Jurkat, Clone E6-1 (cell line): ENCODE data around the gene GDF10.

Source experiments
- DNase-seq: peaks from one replicate; pipeline ENCODE4 v3.0.0-alpha.2; 2011; ENCODE audit warnings: low read depth, low spot score
- H3K4me3 ChIP-seq: 2 replicates; pipeline ENCODE4 v1.5.1; 2011; ENCODE audit warnings: mild to moderate bottlenecking, low read length, control low read depth, moderate library complexity

GDF10 gene

DNA sequence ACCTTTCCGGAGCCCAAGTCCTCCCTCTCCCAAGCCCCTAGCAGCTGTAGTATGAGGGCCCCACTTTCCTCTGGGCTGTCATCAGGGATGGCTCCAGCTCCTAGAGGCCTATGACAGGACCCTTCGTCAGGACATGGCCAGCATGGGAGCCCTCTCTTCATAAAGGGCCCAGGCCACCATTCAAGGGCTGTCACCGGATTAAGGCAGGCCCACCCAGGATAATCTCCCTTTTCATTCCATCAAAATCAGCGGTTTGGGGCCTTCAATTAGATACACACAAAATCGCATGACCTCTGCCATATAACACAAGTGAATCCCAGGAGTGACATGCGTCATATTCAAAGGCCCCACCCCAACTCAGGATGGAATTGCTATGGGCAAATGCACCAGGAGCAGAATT, 12.2 kb upstream of the GDF10 start:
- H3K4me3 ChIP-seq: no peak overlapping the region
- no peak for DNase-seq

DNA sequence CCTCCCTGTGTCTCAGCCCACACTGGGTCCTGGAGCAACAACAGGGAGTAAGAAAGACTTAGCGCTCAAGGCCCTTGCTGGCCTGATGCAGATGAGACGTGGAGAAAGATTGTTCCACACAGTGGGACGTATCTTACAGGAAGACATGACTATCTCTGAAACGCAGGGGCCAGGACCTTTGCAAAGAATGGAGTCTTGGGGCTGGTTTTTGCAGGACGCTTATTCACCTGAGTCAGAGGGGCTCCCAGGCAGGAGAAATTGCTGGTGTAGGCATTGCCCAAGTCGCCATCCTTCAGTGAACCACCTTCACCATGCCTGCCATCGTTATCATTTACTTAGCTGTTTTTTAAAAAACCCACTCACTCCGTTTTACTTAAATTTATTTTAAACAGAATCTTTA, 11.8 kb upstream of the GDF10 start:
- no peak overlapping the region for H3K4me3 ChIP-seq
- DNase-seq: no peak

DNA sequence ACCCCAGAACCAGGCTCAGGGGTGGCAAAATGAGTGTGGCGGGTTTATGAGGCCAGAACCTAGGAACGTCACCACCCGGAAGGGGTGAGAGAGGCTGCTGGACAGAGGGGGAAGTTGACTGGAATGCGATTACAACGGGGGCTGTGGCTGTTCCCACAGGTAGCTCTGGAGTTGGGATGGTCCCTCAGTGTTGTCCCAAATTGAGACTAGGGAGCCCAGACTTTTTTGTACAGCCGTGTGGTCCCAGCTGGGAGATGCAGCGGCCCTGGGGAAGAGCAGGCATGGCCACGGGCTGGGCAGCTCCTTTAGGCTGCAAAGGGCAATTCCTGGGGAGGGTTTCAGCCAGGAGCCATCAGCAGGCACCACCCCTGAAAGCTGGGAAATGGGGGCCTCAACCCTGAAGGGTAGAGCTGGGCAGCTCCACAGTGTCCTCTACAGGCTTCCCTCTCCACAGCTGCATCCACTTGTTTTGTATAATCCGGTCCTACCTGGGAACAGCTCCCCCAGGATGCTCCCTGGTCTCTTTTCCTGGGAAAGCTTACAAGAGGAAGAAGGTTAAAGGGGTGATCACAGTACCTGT, 11.0 kb upstream of the GDF10 start:
- H3K4me3 ChIP-seq: no peak overlapping the region
- no peak for DNase-seq

DNA sequence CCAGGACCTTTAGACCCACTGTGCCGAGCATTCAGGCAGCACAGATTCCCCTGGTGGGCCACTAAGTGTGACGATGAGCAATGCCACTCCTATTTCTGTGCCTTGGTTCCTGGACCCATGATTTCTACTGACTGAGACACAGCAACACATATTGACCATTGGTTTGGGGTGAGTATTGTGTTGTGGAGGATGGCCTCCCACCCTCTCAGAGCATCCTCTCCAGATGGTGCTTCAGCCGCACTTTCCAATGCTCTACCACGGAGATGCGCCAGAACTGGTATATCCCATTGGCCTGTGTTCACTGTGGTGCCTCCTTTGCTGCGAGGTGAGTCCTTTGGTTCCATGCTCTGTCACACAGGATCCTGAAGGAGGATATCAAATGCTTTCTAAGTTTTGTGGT, 10.1 kb upstream of the GDF10 start:
- H3K4me3 ChIP-seq: no peak overlapping the region
- no peak for DNase-seq

DNA sequence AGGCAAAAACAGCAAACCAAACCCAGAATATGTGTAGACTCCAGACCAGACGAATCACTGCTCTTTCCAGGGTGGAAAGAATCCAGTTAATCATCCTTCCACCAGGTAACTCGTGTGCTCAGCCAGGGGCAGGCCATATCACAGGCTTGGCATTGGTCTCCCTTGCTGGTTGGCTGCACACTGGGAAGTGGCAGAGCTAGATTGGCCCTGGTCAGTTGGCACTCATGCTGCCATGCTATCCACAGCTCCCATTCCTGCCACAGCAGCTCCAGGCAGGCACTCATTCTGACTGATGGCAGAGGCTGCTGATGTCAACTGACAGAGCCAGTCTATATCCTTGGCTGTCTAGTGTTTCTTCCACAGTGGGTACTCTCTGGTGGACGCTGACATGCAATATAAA, 9.7 kb upstream of the GDF10 start:
- no peak overlapping the region for H3K4me3 ChIP-seq
- no peak for DNase-seq

DNA sequence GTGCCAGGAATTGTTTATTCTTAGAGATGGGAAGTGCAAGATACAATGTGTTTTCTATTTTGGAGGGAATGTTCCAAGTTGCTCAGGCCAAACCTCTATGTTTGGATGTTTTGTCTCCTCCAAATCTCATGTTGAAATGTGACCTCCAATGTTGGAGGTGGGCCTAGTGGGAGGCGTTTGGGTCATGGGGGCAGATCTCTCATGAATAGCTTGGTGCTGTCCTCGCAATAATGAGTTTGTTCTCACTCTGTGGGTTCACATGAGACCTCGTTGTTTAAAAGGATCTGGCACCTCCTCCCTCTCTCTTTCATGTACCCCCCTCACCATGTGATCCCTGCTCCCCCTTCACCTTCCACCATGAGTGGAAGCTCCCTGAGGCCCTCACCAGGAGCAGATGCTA, 8.3 kb upstream of the GDF10 start:
- no peak for DNase-seq

DNA sequence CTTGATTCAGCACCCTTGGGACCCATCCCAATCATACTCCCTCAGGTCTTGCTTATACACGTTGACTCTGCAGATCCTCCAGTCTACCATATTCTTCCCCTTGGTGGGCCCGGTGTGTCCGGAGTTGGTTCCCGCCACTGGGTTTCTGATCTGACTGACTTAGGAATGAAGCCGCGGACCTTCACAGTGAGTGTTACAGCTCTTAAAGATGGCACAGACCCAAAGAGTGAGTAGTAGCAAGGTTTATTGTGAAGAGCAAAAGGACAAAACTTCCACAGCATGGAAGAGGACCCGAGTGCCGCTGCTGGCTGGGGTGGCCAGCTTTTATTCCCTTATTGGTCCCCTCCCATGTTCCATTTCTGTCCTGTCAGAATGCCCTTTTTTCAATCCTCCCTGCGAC, 5.9 kb upstream of the GDF10 start:
- no peak overlapping the region for H3K4me3 ChIP-seq
- DNase-seq: no peak

More for the DNA sequence above, 8.3 kb upstream of the GDF10 start:
- H3K4me3 ChIP-seq: no peak overlapping the region

DNA sequence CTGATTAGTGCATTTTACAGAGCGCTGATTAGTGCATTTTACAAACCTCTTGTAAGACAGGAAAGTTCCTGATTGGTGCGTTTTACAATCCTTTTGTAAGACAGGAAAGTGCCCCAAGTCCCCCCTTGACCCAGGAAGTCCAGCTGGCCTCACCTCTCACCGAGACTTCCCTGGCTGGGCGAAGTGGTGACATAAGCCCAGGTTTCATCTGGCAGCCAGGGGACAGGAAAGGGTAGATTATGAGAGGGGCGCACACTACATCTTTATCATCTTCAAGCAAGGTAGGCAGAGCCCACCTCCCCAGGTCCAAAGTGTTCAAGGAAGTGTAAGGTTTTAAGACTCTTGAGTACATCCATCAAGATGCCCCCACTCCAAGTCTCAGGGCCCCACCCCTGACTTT, 5.5 kb upstream of the GDF10 start:
- no peak for DNase-seq
- no peak overlapping the region for H3K4me3 ChIP-seq

DNA sequence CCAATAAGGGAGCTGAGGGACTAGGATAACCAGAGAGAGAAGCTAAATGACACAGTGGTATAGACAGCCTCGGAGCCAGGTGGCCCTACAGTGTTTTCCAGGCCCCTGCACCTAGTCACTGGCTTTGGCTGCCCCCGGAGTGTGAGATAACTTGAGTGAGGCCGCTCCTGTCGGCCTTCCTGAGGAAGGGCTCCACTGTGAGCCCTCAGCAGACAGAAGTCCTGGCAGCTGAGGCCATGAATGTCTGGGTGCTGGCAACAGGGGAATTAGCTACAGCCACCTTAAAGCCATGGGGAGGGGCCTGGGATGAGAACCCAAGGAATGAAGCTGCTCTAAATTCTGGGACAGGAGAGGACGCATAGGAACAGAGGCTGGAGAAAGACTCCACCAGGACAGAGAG, 4.6 kb upstream of the GDF10 start:
- no peak overlapping the region for H3K4me3 ChIP-seq
- no peak for DNase-seq

DNA sequence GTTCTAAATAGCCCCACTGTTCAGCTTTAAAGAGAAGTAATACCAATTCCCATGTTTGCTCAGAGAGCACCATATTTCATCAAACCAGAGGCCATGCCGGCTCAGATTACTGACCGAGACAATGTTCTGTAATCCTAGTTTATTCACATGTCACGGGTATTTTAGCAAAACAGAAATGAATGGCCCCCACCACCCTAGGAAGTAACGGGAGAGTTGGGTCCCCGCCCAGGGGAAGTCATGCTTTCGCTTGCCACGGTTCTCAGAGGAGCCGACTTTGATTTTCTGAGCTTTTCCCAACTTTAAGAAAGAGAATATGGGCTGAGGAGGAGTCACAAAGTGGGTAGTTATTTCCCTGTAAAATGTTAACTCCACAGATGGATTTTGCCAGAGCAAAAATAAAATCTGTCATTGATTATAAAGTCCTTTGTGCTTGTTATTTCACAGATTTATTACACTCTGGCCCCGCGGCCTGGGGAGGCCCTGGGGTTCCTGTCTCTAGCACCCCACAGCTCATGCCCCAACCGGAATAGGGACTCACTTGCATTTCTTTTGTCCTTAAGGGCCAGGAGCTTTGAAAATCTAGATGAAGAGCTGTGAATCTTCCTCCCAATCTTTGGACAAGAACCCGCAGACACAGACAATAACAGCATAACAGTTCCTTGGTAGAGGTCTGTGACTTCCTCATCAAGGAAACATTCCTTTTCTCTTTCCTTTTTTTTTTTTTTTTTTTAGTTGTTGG, 3.7 kb upstream of the GDF10 start:
- DNase-seq: no peak
- no peak overlapping the region for H3K4me3 ChIP-seq

DNA sequence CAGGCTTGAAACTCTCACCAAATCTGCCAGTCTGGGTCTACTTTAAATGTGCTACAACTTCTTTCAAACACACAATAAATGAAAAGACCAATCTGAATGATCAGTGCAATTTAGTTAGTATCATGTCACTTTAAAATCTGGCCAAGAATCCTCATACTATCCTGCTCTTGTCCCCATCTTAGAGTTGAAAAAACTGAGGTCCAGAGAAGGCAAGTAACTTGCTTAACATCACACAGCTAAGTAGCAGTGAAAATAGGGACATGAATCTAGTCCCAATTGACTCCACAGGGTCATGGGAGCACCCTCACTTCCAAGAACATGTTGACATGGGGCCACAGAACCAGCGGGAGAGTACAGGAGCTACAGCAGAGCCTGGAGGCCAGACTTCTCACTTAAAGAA, 3.1 kb upstream of the GDF10 start:
- no peak for DNase-seq

DNA sequence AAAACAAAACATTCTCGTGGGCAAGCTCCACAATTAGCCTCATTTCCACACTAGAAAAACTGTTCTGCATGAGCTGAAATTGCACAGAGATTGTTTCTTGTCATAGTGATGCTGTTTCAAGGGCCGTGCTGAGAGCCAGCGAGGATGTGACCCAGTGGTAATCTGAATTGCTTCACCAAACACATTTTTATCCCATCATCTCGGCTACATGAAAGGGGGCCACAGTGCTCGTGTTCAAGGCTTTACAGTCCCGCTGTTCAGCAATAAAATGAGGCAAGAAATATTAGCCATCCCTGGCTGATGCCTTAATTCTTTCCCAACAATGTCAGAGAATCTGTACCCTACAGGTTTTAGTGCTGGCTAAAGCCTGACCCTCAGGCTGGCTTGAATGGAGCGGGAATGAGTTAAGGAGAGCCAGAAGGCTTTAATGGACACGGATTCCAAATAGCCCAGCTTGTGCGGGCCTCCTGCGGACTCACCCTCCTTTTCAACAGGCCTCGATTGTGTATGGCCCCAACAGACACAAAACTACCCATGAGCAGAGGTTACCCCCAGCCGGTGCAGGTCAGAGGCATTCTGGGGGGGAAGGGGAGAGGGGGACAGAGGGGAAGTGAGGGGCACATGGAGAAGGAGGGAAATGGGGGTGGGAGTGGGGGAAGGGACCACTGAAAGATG, 2.0 kb upstream of the GDF10 start:
- no peak for DNase-seq
- H3K4me3 ChIP-seq: no peak overlapping the region

More for the DNA sequence above, 3.1 kb upstream of the GDF10 start:
- no peak overlapping the region for H3K4me3 ChIP-seq

DNA sequence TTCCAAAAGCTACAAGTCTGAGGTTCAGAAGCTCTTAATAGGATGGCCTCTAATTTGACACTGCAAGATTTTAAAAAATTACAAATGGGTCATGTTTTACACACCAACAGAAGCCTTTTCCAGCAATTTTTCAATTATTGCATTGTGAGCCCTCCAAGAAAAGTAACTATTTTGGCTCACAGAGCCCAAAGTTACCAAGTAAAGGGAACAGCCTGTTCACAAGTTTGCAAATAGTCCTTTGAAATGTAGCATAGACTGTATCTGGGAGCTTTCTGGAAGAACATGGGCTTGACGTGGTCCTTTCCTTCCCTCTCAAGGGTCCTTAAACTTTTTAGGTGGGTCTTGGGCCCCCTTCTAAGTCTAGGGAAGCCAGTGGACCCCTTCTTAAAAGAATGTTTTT, 1.3 kb upstream of the GDF10 start:
- H3K4me3 ChIP-seq: no peak overlapping the region
- no peak for DNase-seq

DNA sequence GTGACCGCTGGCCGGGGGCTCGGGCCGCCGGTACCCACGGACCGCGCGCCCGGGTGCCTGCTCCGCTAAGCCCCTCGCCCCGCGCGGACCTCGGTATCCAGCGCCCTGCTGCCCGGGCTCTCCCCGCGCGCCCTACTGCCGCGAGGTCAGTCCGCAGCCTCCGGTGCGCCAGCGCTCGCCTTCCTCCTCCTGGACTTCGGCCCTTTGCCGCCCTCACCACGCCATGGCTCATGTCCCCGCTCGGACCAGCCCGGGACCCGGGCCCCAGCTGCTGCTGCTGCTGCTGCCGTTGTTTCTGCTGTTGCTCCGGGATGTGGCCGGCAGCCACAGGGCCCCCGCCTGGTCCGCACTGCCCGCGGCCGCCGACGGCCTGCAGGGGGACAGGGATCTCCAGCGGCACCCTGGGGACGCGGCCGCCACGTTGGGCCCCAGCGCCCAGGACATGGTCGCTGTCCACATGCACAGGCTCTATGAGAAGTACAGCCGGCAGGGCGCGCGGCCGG, 483 bp downstream of the GDF10 start:
- DNase-seq: no peak
- H3K4me3 ChIP-seq: no peak overlapping the region

DNA sequence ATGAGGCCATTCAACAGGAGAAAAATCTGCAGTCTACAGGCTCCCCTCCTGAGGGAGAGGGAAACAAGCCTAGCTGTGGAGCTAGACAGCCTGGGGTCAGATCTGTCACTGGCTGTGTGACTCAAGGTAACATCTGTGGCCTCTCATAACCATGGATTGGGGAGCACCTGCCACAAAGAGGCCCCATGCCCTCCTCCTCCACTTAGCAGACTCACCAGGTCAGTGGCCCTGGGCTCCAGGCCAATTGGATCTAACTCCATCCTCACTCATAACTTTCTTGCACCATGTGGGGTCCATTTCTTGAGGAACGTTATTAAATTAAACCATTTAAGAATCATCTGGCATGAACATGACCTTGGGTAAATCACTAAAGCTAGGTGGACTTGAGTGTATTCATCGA, 1.8 kb downstream of the GDF10 start:
- no peak overlapping the region for H3K4me3 ChIP-seq
- DNase-seq: no peak

DNA sequence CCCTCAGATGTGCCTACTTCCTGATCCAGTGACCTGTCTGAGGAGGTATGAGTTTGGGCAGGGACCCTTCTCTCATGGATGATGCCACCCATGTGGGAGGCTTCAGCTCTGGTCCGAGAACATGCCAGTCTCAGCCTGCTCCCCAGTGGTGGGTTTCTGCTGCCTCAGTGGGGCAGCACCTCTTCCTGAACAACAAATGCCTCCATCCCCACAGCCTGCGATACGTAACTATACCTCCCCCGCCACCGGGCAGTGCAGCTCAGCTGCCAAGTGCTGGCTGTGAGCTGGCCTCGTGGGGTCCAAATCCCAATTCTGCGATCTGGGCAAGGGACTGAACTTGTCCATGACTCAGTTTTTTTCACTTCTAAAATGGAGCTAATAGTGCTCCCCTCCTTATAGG, 3.1 kb downstream of the GDF10 start:
- no peak for DNase-seq
- no peak overlapping the region for H3K4me3 ChIP-seq

DNA sequence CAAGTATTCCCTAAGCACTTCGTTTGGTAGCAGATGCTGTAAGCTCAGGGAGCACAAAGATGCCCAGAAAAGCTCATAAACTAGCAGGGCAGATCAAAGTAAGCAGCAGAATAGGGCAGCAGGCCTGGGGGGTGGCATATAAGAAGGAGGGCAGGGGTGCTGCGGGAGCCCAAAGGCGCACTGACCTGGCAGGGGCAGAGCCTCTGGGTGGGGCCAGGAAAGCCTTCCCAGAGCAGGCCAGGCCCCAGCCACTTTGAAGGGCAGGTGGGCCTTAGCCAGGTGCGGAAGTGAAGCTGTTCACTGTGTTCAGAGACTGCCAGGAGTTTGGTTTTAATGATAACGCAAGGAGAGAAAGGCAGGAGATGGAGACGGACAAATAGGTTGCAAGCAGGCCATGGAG, 3.9 kb downstream of the GDF10 start:
- DNase-seq: no peak
- H3K4me3 ChIP-seq: no peak overlapping the region

DNA sequence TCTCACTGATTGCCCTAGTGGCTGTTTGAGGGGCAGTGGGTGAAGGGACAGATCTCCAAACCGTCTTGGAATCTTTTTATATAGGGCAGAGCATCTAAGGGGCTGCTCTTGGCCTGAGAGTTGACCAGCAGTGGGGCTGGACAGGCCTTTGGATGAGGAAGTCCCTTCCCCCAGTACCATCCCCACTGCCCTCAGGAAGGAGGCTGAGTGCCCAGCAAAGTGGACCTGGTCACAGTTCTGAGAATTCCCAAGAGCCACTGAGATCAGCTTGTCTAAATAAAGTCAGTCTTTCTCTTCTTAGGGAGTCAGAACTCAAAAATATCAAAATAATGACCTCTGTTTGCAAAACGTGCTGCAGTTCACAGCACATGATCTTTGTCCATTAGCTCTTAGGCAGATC, 5.6 kb downstream of the GDF10 start:
- H3K4me3 ChIP-seq: no peak overlapping the region
- DNase-seq: no peak

DNA sequence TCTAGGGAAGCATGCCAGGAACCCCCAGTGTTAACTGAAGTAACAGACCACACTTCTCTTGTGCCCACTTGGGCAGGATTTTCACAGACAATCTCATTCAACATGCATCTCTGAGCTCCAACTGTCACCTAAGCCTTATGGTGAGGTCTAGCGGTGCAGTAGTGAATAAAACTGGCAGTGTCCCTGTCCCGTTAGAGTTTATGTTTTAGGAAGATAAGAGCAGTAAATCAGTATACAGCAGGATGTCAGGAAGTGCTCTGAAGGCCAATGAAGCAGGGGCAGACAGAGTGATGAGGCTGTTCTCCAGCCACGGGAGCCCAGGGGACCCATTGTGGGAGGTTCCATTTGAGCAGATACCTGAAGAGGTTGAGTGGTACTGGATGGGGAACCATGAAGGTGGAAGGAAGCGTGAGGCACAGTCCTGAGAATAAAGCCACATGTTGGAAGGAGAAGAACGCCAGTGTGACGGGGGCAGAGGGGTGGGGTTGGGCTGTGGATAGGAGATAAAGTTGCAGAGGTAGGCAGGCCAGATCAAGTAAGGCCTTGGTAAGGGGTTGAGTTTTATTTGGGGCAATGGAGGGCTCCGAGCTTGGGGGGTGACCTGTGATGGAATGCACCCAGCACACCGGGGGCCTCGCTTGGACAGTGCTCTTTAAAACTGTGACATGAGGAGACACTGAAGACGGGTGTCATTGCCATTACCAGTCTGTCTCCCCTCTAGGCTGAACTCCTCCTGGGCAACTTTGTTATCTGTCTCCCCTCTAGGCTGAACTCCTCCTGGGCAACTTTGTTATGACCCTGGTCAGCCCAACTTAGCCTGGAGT, 6.6 kb downstream of the GDF10 start:
- DNase-seq: peak; percentile 80
- no peak overlapping the region for H3K4me3 ChIP-seq

DNA sequence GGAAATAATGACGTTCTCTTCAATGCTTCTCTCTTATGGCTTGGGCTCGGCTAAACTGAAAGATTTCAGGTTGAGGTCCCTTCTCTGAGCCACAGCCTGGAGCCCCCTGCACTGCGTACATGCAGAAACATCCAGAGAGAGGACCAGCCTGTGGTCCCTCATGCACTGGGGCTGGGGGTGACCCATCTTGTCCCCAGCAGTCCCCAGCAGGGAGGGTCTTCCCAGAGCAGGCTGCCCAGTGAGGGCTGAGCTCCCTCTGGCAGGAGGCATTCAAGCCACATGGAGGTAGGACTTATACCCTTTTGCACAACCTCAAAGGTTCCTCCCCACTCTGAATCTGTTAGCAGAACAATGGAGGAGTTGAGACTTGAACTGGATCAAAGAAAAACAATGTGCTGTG, 7.4 kb downstream of the GDF10 start:
- DNase-seq: no peak
- H3K4me3 ChIP-seq: no peak overlapping the region
